ENCODE results near the gene QRICH1.

Gene QRICH1

DNA sequence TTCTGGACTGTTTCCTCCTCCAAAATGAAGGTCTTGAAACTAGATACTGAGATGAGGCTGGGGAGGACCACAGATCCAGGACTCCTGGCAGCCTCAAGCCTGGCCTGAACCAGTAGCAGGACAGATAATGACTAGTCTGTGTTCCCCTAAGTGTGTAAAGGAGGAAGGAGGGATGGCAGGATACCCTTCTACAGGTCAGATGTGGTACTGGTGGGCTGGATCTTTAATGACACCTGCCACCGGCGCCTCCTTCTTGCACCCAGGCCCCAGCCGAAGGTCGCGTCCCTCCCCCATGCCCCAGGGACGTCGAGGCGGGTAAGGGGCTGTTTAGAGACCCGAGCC lies 26.2 kb upstream of the QRICH1 start:
- peak overlapping the region; percentile 98 for H3K4me3 ChIP-seq (ENCODE audit: low read depth, low read length)
- DNase-seq (ENCODE audit: low read depth), result peak; percentile 26
- TF ChIP-seq, protein P1, sequence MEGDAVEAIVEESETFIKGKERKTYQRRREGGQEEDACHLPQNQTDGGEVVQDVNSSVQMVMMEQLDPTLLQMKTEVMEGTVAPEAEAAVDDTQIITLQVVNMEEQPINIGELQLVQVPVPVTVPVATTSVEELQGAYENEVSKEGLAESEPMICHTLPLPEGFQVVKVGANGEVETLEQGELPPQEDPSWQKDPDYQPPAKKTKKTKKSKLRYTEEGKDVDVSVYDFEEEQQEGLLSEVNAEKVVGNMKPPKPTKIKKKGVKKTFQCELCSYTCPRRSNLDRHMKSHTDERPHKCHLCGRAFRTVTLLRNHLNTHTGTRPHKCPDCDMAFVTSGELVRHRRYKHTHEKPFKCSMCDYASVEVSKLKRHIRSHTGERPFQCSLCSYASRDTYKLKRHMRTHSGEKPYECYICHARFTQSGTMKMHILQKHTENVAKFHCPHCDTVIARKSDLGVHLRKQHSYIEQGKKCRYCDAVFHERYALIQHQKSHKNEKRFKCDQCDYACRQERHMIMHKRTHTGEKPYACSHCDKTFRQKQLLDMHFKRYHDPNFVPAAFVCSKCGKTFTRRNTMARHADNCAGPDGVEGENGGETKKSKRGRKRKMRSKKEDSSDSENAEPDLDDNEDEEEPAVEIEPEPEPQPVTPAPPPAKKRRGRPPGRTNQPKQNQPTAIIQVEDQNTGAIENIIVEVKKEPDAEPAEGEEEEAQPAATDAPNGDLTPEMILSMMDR (IDR thresholded peaks at IDR 0.05; ENCODE audit: insufficient read depth, low read depth, low read length, missing control alignments), result no peak

DNA sequence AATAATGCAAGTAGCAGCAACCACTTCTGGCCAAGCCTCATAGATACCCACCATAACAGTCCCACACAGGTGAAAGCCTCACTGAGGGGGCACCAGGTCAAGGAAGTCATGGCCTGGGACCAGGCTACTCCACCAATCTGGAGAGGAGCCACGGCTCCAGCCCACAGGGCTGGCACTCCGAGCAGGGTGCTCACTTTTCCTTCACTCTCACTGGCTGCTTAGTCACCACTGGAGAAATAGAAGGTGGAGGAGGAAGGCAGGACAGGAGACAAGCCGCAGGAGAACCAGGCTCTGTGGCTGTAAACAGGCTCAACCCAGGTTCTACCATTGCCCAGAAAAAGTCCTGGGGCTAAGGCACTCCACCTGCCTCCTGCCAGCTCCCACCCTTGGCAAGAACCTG lies 25.6 kb upstream of the QRICH1 start:
- no peak for DNase-seq (ENCODE audit: low read depth)
- TF ChIP-seq, protein P1 (IDR thresholded peaks at IDR 0.05; ENCODE audit: insufficient read depth, low read depth, low read length, missing control alignments), result no peak
- H3K4me3 ChIP-seq (ENCODE audit: low read depth, low read length), result peak overlapping the region; percentile 98

DNA sequence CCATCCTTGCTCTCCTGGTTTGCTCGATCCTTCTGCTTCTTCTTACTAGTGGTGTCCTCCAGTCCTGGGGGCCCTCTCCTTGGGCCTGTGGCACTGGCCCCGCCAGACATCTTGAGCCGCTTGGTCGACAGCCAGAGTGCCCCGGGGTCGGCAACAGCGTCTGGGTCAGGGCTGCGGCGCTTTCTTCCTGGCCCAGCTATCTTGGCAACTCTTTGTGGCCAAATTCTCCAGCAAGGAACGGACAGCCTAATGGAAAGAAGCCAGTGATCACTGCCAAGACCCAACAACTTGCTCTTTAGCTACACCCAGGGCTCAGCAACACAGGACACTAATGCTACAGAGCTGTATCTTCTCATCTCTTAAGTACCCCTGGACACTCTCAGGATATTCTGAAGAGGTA lies 25.2 kb upstream of the QRICH1 start:
- TF ChIP-seq, protein P1 (IDR thresholded peaks at IDR 0.05; ENCODE audit: insufficient read depth, low read depth, low read length, missing control alignments), result no peak
- H3K4me3 ChIP-seq (ENCODE audit: low read depth, low read length), result peak overlapping the region; percentile 98; the same call in 1 of the 2 replicates
- no peak for DNase-seq (ENCODE audit: low read depth)

DNA sequence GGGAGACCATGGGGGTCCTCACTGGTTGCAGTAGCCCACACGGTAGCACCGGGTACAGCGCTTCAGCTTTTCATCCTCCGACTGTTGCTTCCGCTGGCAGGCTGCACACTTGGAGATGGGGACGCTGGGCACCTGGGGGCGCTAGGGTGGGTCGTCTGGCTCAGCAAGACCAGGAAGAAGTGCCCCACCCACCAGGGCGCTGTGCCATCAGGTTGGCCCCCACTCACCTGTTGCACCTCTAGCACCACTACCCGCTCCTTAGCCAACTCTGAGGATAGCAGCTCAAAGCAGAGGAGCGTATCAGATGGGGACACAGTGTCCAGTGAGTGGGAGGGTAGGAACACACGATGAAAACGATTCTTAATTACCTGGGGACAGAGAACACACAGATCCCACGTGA lies 18.4 kb upstream of the QRICH1 start:
- TF ChIP-seq, protein P1 (IDR thresholded peaks at IDR 0.05; ENCODE audit: insufficient read depth, low read depth, low read length, missing control alignments), result no peak

DNA sequence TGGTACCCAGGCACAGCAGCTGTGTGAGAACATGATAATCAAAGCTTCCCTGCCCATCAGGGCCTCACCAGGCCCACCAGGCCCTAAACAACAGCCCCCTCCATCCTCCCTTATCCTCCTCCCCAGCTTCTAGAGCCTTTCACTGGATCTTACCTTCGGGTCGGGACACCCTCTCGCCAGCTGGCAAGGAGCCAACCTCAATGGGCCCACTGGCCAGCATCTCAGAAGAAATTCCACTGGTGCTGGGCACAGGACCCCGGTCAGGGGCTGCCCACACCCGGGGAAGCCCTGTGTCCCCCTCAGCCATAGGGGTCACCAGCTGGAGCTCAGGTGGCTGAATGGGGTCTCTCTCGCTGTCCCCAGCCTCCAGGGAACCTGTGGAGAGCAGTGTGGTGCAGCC lies 17.5 kb upstream of the QRICH1 start:
- no peak overlapping the region for H3K4me3 ChIP-seq (ENCODE audit: low read depth, low read length)
- no peak for DNase-seq (ENCODE audit: low read depth)
- TF ChIP-seq, protein P1 (IDR thresholded peaks at IDR 0.05; ENCODE audit: insufficient read depth, low read depth, low read length, missing control alignments), result no peak

More for the DNA sequence above, 18.4 kb upstream of the QRICH1 start:
- H3K4me3 ChIP-seq (ENCODE audit: low read depth, low read length), result no peak overlapping the region
- no peak for DNase-seq (ENCODE audit: low read depth)

DNA sequence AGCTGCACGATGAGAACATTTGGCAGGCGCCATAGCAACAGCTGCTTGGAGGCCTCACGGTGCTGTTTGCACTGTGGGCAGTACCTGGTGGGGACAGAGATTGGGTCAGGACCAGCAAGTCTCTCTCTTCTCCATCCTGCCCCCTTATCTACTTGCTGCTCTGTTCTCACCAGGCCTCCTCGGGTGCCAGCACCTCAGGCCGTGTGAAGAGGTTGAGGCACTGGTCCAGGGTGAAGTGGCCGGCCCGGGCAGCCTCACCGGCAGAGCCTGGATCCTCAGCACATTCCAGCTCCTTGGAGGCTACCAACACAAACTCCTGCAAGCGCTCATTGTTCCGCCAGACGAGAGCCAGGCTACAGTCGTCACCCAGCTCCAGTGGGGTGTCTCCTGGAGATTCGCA lies 16.9 kb upstream of the QRICH1 start:
- H3K4me3 ChIP-seq (ENCODE audit: low read depth, low read length), result no peak overlapping the region
- TF ChIP-seq, protein P1 (IDR thresholded peaks at IDR 0.05; ENCODE audit: insufficient read depth, low read depth, low read length, missing control alignments), result no peak
- DNase-seq (ENCODE audit: low read depth), result no peak

DNA sequence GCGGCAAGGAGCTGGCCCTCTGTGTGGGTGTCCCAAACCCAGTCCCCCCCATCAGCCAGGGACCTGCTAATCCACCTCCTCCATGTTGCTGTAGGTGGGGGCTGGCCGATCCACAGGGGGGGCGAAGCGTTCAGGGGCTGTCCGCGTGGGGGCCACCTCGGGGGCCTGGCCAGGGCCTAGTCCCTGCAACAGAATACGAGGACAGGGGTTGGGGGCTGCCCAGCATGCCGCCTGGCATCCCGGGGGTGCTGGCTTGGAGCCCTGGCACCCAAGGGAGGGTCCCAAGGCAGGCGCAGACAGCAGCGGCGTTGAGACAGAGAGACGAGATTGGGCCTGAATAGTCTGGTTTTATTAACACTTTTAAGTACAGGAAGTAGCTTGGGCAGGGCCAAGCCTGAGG lies 14.5 kb upstream of the QRICH1 start:
- H3K4me3 ChIP-seq (ENCODE audit: low read depth, low read length), result no peak overlapping the region
- DNase-seq (ENCODE audit: low read depth), result no peak
- TF ChIP-seq, protein P1 (IDR thresholded peaks at IDR 0.05; ENCODE audit: insufficient read depth, low read depth, low read length, missing control alignments), result no peak

All from GM12865 (cell line).